ENCODE measurements around the gene MED7.

The MED7 gene

GRCh38 chr5:157106630-157107461, 35.8 kb downstream of the MED7 start:
- DNase-seq (ENCODE audit: low read depth): no peak

- no peak for DNase-seq (ENCODE audit: low read depth)
Measured at GRCh38 chr5:157100140-157100679, 42.5 kb downstream of the MED7 start.

GRCh38 chr5:157088342-157088990, 54.2 kb downstream of the MED7 start:
- DNase-seq (ENCODE audit: low read depth): no peak
